CD4-positive, alpha-beta T cell treated with Interleukin-4 for 4 hours (primary cell): ENCODE measurements around the gene CHRND.
"Not testable (repeated sequence)": the region's sequence is repeated elsewhere in the genome, so short reads cannot be mapped to it uniquely, and the experiment has no call there.

Source experiments
- DNase-seq: peaks from one replicate; pipeline ENCODE4 v3.0.0-alpha.2; 2020

CHRND gene

GRCh38 chr2:232543928-232544631 is 18.1 kb downstream of the CHRND start:
- no peak for DNase-seq

DNA sequence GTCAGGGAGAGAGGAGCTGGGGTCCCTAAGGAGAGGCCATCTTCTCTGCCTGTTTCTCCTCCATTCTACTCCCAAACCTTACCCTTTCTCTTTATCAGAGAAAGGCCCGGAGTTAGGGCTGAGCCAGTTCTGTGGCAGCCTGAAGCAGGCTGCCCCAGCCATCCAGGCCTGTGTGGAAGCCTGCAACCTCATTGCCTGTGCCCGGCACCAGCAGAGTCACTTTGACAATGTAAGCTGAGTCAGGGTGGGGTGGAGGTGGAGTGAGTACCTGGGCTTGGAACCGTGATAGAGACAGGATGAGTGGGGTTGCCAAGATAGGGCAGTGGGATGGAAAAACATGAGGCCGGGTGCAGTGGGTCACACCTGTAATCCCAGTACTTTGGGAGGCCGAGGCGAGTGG is 18.7 kb downstream of the CHRND start:
- DNase-seq, result no peak

DNA sequence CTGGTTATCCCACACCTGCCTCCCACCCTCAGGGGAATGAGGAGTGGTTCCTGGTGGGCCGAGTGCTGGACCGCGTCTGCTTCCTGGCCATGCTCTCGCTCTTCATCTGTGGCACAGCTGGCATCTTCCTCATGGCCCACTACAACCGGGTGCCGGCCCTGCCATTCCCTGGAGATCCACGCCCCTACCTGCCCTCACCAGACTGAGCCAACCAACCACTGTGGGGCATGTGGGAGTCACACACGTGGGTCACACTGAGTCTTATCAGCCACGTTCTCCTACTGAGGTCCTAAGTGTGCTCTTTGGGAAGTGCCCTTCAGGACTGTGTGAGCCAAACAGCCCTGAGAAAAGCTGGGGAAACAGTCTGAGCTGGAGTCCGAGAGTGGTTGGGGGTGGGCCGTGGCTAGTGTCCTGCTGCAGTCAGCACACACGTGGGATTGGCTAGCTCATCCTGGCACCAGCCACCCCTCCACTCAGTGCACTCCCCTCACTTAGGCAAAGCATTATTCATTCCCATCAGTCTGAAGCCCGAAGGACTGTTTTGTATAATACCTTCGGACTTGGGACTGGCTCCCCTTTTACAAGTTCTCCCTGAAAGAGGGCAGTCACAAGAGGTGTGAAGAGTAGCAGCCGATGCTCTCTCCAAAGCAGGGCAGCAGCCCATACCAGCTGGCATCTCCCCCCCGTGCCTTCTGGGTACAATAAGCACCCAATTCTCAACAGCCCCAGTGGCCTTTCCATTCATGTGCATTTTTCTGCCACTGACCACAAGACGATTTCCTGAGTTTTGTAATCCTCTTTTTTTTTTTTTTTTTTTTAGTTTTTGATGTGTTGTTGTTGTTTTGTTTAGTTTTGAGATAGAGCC is 19.8 kb downstream of the CHRND start:
- no peak for DNase-seq

GRCh38 chr2:232547991-232548390 is 22.0 kb downstream of the CHRND start:
- no peak for DNase-seq

DNA sequence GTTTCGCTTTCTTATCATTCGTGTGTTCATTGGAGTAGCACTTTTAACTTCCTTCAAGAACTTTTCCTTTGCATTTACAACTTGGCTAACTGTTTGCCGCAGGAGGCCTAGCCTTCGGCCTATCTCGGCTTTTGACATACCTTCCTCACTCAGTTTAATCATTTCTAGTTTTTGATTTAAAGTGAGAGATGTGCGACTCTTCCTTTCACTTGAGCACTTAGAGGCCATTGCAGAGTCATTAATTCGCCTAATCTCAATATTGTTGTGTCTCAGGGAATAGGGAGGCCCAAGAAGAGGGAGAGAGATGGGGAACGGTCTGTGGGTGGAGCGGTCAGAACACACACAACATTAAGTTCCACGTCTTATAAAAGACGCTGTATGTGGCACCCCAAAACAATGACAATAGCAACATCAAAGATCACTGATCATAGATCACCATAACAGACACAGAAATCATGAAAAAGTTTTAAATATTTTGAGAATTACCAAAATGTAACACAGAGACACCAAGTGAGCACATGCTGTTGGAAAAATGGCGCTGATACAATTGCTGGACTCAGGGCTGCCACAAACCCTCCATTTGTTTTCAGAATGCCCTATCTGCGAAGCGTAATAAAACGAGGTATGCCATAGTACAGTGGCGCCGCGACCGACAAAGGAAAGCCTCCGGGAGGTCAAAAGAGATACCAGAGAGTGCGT is 23.8 kb downstream of the CHRND start:
- DNase-seq, result no peak

DNA sequence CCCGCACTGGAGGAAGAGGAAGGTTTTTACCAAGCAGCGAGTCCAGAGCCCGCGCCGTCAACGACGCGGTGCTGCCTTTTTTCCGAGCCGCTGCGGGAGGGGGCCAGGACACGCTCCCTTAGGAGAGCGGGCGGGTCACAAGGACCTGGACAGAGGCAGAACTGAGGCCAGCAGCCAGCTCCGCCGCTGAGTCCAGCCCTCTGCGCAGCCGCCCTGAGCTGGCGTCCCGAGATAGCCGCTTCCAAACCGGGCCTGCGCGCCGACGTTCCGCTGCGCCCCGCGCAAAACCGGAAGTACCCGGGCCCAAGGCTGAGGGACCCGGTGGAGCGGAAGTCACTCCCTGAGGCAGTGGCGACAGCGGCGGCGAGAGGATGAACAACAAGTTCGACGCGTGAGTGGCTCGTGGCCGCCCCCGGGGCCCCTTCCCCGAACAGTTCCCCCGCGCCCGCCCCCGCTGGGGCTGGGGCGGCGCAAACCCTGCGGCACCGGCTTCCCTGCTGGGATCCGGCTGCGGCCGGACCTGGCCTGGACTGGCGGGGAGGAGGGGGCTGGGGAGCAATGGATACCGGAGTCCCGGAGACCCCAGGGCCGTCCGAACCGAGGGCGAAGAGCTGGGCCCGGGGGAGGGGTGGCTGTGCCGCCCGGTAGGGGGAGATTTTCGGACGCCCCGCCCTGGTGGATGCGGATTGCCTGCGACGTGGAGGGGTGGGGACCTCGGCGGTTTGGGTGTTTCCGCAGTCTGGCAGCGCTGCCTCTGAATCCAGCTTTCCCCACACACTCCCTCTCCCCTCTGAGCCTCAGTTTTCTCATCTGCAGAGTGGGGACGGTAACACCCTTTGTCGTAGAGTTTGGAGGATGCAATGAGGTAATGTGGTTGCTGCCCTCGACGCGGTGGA is 24.6 kb downstream of the CHRND start, which contains the start of the genes EIF4E2 and TIGD1:
Gene EIF4E2 (plus strand): TSS at position 336 of the 896 bp plus-strand sequence. CDS start 36 bp downstream, at position 372.
Gene TIGD1 (minus strand): TSS at position 204 of the 896 bp plus-strand sequence. CDS start 675 bp downstream, outside the sequence.
- peak; percentile 90 for DNase-seq

DNA sequence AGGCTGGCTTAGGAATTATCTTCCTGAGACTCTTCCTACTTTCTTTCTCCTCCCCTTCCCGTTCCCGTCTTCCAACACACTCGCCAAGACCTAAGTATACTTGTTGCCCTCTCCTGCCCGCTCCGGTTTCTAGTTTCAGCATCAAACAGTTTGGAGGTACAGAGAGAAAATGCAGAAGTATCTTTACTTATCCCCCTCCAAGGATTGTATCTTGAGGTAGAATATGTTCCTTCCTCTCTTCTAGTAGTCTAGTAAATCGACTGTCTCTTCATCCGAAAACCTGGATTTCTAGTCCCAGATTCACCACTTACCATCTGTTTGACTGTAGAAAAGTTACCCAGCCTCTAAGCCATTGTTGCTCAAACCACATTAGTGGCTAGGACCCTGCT is 25.3 kb downstream of the CHRND start:
- no peak for DNase-seq

GRCh38 chr2:232551776-232552175 is 25.8 kb downstream of the CHRND start:
- DNase-seq, result no peak

DNA sequence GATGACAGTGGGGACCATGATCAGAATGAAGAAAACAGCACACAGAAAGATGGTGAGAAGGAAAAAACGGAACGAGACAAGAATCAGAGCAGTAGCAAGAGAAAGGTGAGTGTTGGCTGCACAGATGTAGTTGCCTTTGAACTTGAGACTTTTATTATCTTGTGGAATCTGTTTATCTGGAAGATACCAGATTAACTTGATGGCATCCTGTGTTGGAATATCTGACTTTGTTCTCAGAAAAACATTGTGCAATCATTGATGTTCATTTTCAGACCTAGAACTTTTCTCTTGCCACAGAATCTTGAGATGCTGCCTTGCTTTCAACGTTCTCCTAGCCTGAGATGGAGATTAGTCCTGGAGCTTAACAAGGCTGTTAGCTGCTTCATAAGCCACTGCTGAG is 30.5 kb downstream of the CHRND start:
- no peak for DNase-seq

DNA sequence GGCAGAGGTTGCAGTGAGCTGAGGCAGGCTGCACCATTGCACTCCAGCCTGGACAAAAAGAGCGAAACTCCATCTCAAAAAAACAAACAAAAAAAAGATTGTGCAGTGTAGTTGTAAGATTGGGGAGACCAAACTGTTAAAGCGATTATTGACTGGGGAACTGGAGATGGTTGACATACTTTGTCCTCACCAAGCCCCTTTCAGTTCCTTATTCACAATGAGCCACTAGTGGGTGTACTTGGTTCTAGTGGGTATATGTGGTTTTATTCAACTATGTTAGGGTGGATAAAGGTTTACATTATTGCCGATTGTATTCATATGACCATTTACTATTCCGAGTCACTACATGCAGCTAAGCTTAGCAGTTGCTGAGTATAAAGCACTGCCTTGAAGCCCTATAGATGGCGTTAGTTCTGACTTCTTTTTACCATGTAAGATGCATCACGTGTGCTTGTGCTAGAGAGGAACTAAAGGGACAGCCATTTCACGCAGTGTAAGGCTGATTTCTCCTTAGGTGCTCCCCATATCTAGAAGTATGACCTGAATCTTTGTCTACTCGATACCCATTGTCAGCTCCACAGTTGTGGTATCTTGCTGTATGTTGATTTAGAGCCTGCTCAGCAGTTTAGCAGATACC is 36.7 kb downstream of the CHRND start:
- no peak for DNase-seq

DNA sequence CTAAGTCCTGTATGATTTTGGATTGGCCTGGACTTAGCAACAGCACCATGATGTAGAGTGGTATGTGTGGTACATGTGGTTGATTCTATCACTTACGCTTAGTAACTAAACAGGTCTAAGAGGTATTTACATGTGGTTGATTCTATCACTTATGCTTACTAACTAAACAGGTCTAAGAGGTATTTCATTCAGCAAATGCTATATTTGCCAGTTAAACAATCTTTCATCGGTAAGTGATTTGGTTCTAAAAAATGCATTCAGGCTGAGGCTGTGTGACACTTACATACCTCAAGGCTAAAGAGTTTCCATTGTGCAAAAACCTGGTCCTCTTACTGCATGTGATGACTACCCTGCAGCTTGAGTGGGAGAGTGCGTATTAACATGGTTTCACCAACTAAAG is 37.6 kb downstream of the CHRND start:
- DNase-seq, result no peak

- DNase-seq, result no peak
These were observed 41.8 kb downstream of the CHRND start for GRCh38 chr2:232567721-232568120.

GRCh38 chr2:232568161-232568560 is 42.2 kb downstream of the CHRND start:
- no peak for DNase-seq

GRCh38 chr2:232569541-232569940 is 43.6 kb downstream of the CHRND start:
- no peak for DNase-seq

DNA sequence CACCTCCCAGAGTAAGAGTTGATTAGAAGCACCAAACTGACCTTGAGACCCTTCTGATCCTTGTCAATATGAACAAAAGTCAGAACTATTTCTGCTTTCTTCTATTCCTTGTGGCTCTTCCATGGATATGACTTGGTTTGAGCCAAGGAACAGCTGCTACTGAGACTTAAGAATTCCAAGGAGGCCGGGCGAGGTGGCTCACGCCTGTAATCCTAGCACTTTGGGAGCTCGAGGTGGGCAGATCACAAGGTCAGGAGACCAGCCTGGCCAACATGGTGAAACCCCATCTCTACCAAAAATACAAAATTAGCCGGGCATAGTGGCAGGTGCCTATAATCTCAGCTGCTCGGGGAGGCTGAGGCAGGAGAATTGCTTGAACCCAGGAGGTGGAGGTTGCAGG is 44.5 kb downstream of the CHRND start:
- DNase-seq, result not testable (repeated sequence)

DNA sequence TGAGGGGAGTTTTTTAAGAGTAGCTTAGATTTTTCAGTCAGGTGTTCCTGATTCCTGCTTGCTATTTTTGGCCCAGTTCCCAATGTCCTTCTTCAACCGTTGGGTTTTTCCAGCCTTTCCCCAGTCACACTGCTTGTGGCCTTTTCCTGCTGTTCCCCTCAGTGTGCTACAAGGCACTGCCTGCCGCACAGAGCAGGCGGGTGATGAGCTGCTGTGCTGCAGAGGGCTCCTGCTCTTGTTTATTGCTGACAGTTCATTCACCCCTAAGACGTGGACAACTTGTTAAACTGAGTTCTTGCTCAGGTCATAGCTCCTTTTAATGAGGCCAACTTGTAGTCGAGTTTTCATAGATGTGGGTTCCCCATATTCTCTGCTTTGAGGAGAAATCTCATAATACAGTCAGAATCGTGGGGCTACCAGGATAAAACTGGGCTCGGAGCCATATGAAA is 45.1 kb downstream of the CHRND start:
- no peak for DNase-seq

GRCh38 chr2:232573042-232573441 is 47.1 kb downstream of the CHRND start:
- no peak for DNase-seq

GRCh38 chr2:232573771-232574435 is 47.9 kb downstream of the CHRND start:
- DNase-seq, result no peak

DNA sequence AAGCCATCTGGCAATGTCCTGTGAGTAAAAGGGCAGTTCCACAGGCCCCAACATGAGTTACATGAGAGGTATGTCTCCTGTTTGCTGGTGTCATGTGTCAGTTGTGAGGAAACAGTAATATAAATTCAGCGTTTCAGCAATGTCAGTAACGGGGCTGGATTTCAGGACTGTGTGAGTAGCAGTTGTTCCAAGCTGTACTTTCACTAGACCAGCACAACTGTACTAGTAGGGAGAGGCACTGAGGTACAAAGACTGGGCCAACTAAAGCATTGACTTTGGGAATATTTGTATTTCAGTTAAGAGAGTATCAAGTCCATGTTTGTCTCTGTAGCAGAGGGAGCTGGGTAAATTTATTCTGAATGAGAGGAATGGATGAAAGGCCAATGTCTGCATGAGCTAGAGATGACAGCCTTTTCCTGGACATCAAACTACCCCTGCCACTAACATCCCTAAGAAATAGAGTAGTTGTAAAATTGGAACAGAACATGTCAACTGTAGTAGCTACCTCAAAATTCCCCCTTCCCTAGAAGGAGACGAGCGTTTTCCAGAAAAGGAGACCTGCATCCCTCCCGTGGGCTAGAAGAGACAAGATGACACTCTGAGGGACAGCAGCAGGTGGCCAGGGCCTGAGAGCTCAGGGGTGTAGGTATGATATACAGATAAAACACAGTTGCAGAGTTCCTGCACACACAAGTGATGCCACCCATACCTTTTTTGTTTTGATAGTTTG is 48.9 kb downstream of the CHRND start:
- DNase-seq, result no peak

DNA sequence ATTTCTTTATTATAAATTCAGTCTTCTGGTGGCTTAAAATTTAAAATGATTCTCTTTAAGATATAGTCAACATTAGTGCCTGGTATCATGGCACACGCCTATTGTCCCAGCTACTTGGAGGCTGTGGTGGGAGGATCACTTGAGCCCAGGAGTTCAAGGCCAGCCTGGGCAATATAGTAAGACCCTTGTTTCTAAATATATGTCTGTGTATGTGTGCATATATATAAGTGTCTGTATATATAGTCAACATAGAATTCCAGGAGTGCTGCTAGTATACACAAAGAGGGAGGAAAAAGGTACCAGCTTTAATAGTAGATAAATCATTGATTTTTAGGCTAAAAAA is 49.4 kb downstream of the CHRND start:
- no peak for DNase-seq

- DNase-seq, result no peak
These were observed 51.0 kb downstream of the CHRND start for GRCh38 chr2:232576995-232577394.
